Measurements from ENCODE around the gene ELOVL5.

- TF ChIP-seq CTCF (IDR thresholded peaks at IDR 0.05) (no peak), POLR2A (IDR thresholded peaks at IDR 0.05) (no peak)
These were observed 104.3 kb downstream of the ELOVL5 start for GRCh38 chr6:53244399-53244931.
